SU-DHL-6 (cell line): ENCODE results near the gene YAF2.

Source experiments
- H2AFZ ChIP-seq: fragments of 200-600 bp; sonication (generic); 2 replicates; pipeline ENCODE4 v1.6.1; 2014; ENCODE audit warnings: low read depth, mild to moderate bottlenecking, moderate library complexity, mixed read lengths, antibody characterized with exemption, low read length; ENCODE audit not compliant: severe bottlenecking
- H3F3A ChIP-seq: fragments of 200-600 bp; shearing (Covaris generic); 2 replicates; pipeline ENCODE4 v1.6.0; 2016; ENCODE audit warnings: antibody characterized with exemption, mild to moderate bottlenecking; ENCODE audit not compliant: insufficient read depth
- H3K27ac ChIP-seq: fragments of 200-600 bp; sonication (generic); 2 replicates; pipeline ENCODE4 v1.5.1; 2016; ENCODE audit warnings: low read depth, mild to moderate bottlenecking, low read length, moderate library complexity, mixed read lengths
- H3K27me3 ChIP-seq: fragments of 200-600 bp; sonication (generic), shearing (Covaris generic); 2 replicates; pipeline ENCODE4 v1.6.0; 2014; ENCODE audit warnings: mild to moderate bottlenecking, low read length
- H3K36me3 ChIP-seq: fragments of 200-600 bp; sonication (generic); 2 replicates; pipeline ENCODE4 v1.6.1; 2014; ENCODE audit warnings: mild to moderate bottlenecking, low read length, mixed read lengths
- H3K4me2 ChIP-seq: fragments of 300-600, 200-600 bp; shearing (Covaris generic), sonication (generic); 2 replicates; pipeline ENCODE4 v1.6.0; 2014; ENCODE audit warnings: low read length, low read depth, mild to moderate bottlenecking; ENCODE audit not compliant: poor library complexity, severe bottlenecking
- H3K4me3 ChIP-seq: fragments of 200-600 bp; sonication (generic); 2 replicates; pipeline ENCODE4 v1.5.1; 2014; ENCODE audit warnings: antibody characterized with exemption, low read length, mild to moderate bottlenecking, mixed read lengths; ENCODE audit not compliant: insufficient read depth, poor library complexity, severe bottlenecking
- H3K79me2 ChIP-seq: fragments of 200-600 bp; sonication (generic); 2 replicates; pipeline ENCODE4 v1.6.1; 2014; ENCODE audit warnings: mild to moderate bottlenecking, low read length, moderate library complexity; ENCODE audit not compliant: insufficient read depth
- H3K9ac ChIP-seq: fragments of 200-600 bp; sonication (generic); 2 replicates; pipeline ENCODE4 v1.7.0; 2014; ENCODE audit warnings: mild to moderate bottlenecking, low read length
- H3K9me2 ChIP-seq: fragments of 200-600 bp; sonication (generic); replicated peaks from 2 replicates; pipeline ENCODE4 v1.6.1; 2014; ENCODE audit warnings: low read length; ENCODE audit not compliant: insufficient read depth
- H3K9me3 ChIP-seq: fragments of 200-600 bp; sonication (generic); 2 replicates; pipeline ENCODE4 v1.6.1; 2014; ENCODE audit warnings: low read length, mixed read lengths; ENCODE audit not compliant: insufficient read depth
- H4K20me1 ChIP-seq: fragments of 200-600 bp; sonication (generic); 2 replicates; pipeline ENCODE4 v1.6.1; 2014; ENCODE audit warnings: low read depth, mild to moderate bottlenecking, antibody characterized with exemption, low read length, moderate library complexity, mixed read lengths
- EZH2phosphoT487 ChIP-seq: fragments of 200-600 bp; sonication (generic), shearing (Covaris generic); conservative IDR thresholded peaks from 2 replicates; pipeline ENCODE4 v1.6.1; 2018; ENCODE audit warnings: mild to moderate bottlenecking, antibody characterized with exemption, low read length, moderate library complexity, mixed read lengths
- TF ChIP-seq, protein P1 (sequence below): fragments of 200-600 bp; sonication (generic); IDR thresholded peaks from one replicate; pipeline ENCODE4 v1.5.1; 2017; ENCODE audit warnings: antibody characterized with exemption, mild to moderate bottlenecking, low read length, moderate library complexity; ENCODE audit not compliant: insufficient read depth, poor library complexity, severe bottlenecking

YAF2 gene

DNA sequence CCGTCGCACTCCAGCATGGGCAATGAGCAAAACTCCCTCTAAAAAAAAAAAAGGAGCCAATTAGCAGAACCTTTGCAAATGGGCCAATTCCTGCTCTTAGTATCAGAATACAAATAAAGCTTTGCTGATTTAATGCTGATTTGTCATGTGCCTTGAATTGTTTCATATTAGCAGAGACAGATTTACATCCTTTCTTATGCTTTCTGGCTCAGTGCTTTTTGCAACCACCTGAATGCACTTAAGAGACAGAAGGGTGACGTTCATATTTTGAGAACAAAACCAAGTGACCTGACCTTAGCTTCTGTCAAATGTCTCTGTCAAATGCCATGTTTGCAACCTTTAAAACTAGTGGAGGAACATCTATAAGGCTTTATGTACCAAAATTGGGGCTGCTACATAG lies 43.8 kb upstream of the YAF2 start:
- Histone ChIP-seq H3K27ac (no peak overlapping the region), H3K79me2 (no peaks in the 10 kb centered on the region), H2AFZ (no peak overlapping the region), H3K9ac (no peak overlapping the region), H3K4me2 (no peak overlapping the region), H3K9me3 (no peaks in the 10 kb centered on the region), H3K36me3 (no peaks in the 10 kb centered on the region), H3K9me2 (no peaks in the 10 kb centered on the region), H3K27me3 (no peaks in the 10 kb centered on the region), H3F3A (no peaks in the 10 kb centered on the region), H4K20me1 (no peaks in the 10 kb centered on the region), H3K4me3 (no peak overlapping the region)
- TF ChIP-seq EZH2phosphoT487: no peak
- TF ChIP-seq, protein P1, sequence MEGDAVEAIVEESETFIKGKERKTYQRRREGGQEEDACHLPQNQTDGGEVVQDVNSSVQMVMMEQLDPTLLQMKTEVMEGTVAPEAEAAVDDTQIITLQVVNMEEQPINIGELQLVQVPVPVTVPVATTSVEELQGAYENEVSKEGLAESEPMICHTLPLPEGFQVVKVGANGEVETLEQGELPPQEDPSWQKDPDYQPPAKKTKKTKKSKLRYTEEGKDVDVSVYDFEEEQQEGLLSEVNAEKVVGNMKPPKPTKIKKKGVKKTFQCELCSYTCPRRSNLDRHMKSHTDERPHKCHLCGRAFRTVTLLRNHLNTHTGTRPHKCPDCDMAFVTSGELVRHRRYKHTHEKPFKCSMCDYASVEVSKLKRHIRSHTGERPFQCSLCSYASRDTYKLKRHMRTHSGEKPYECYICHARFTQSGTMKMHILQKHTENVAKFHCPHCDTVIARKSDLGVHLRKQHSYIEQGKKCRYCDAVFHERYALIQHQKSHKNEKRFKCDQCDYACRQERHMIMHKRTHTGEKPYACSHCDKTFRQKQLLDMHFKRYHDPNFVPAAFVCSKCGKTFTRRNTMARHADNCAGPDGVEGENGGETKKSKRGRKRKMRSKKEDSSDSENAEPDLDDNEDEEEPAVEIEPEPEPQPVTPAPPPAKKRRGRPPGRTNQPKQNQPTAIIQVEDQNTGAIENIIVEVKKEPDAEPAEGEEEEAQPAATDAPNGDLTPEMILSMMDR: no peak

DNA sequence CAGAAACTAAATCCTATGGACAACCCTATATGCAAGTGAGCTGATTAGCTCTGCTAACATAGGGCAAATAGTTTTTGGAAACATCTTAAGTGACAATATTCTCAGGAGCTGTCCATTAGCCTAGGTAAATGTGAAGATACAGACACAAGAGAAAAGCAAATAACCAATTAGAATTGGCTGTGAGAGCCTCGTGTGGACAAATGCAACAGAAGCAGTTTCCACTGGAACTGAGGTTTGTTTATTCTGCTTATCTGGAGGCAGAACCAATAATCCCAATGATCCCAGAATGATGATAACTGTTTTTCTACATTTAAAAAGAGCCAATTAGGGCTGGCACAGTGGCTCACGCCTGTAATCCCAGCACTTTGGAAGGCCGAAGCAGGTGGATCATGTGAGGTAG lies 43.2 kb upstream of the YAF2 start:
- no peaks in the 10 kb centered on the region for H3K27me3 ChIP-seq
- H3K27ac ChIP-seq: no peak overlapping the region
- H4K20me1 ChIP-seq: no peaks in the 10 kb centered on the region
- H3K9me3 ChIP-seq: no peaks in the 10 kb centered on the region
- H3K9me2 ChIP-seq: no peaks in the 10 kb centered on the region
- H3K9ac ChIP-seq: no peak overlapping the region
- no peak overlapping the region for H3K4me3 ChIP-seq
- H2AFZ ChIP-seq: no peak overlapping the region
- H3F3A ChIP-seq: no peaks in the 10 kb centered on the region
- no peaks in the 10 kb centered on the region for H3K36me3 ChIP-seq
- H3K79me2 ChIP-seq: no peaks in the 10 kb centered on the region
- TF ChIP-seq, protein P1: no peak
- no peak for TF ChIP-seq EZH2phosphoT487
- H3K4me2 ChIP-seq: no peak overlapping the region

DNA sequence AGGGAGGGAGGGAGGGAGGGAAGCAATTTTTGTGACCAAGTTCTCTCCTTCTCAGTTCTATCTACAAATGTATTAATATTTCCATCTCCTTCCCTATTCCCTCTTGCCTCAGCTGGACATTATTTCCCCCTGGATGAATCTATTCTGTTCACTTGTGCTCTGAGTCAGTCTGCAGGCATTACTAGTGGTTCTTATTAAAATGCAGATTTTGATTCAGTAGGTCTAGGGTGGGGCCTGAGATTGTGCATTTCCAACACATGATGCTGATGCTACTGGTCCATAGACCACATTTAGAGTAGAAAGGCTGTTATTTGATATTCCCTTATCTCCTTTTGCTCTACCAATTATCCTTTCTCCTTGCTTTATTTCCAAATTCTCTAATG lies 40.1 kb upstream of the YAF2 start:
- Histone ChIP-seq H3K9me2 (no peaks in the 10 kb centered on the region), H3K79me2 (no peaks in the 10 kb centered on the region), H3K27me3 (no peaks in the 10 kb centered on the region), H3K4me2 (no peak overlapping the region), H3K27ac (no peak overlapping the region), H3K36me3 (no peaks in the 10 kb centered on the region), H3F3A (no peaks in the 10 kb centered on the region), H3K9me3 (no peaks in the 10 kb centered on the region), H3K4me3 (no peak overlapping the region), H3K9ac (no peak overlapping the region), H2AFZ (no peak overlapping the region), H4K20me1 (no peaks in the 10 kb centered on the region)
- TF ChIP-seq EZH2phosphoT487: no peak
- TF ChIP-seq, protein P1: no peak
